HEK293T (cell line): ENCODE measurements around the gene IMP3.

ENCODE experiments used
- CTCF ChIA-PET: fragments of 350-600 bp; formaldehyde crosslinking; extraction: SDS; loops from one replicate; lab custom pipeline; 2021; ENCODE audit warnings: antibody characterized with exemption, inconsistent platforms; lab: Yijun Ruan, JAX
- POLR2A ChIA-PET: fragments of 350-600 bp; formaldehyde crosslinking; extraction: SDS; loops from one replicate; lab custom pipeline; 2020; ENCODE audit warnings: antibody characterized with exemption, inconsistent platforms; lab: Yijun Ruan, JAX
- DNase-seq: peaks from one replicate; pipeline ENCODE4 v3.0.0; 2012; ENCODE audit warnings: mixed read lengths; ENCODE audit errors: extremely low spot score
- ARNT ChIP-seq: fragments of 450-650 bp; IDR thresholded peaks from 2 replicates; pipeline ENCODE4 v1.6.1; 2017; ENCODE audit warnings: mild to moderate bottlenecking
- BHLHE40 ChIP-seq: fragments of 450-650 bp; IDR thresholded peaks from 2 replicates; pipeline ENCODE4 v1.6.1; 2016; ENCODE audit warnings: mild to moderate bottlenecking, moderate library complexity, borderline replicate concordance
- CTBP1 ChIP-seq: fragments of 450-650 bp; IDR thresholded peaks from 2 replicates; pipeline ENCODE4 v1.6.1; 2016; ENCODE audit warnings: borderline replicate concordance
- ELF4 ChIP-seq: fragments of 450-650 bp; IDR thresholded peaks from 2 replicates; pipeline ENCODE4 v1.6.1; 2017; ENCODE audit warnings: antibody characterized with exemption
- FOXA1 ChIP-seq: fragments of 450-650 bp; IDR thresholded peaks from 2 replicates; pipeline ENCODE4 v1.6.1; 2016; ENCODE audit warnings: mild to moderate bottlenecking
- FOXK2 ChIP-seq: fragments of 450-650 bp; IDR thresholded peaks from 2 replicates; pipeline ENCODE4 v1.6.1; 2016; ENCODE audit warnings: mild to moderate bottlenecking
- FOXM1 ChIP-seq: fragments of 450-650 bp; IDR thresholded peaks from 2 replicates; pipeline ENCODE4 v1.6.1; 2017; ENCODE audit warnings: mild to moderate bottlenecking, borderline replicate concordance
- HDGF ChIP-seq: fragments of 450-650 bp; IDR thresholded peaks from 2 replicates; pipeline ENCODE4 v1.6.1; 2017; ENCODE audit warnings: antibody characterized with exemption, borderline replicate concordance
- L3MBTL2 ChIP-seq: fragments of 450-650 bp; conservative IDR thresholded peaks from 2 replicates; pipeline ENCODE4 v1.6.1; 2016; ENCODE audit warnings: mild to moderate bottlenecking
- LEF1 ChIP-seq: fragments of 450-650 bp; IDR thresholded peaks from 2 replicates; pipeline ENCODE4 v1.6.1; 2017; ENCODE audit warnings: mild to moderate bottlenecking, borderline replicate concordance
- NFRKB ChIP-seq: fragments of 450-650 bp; IDR thresholded peaks from 2 replicates; pipeline ENCODE4 v1.6.1; 2016; ENCODE audit warnings: mild to moderate bottlenecking, moderate library complexity
- PKNOX1 ChIP-seq: fragments of 450-650 bp; IDR thresholded peaks from 2 replicates; pipeline ENCODE4 v1.6.1; 2016
- SP1 ChIP-seq: fragments of 450-650 bp; IDR thresholded peaks from 2 replicates; pipeline ENCODE4 v1.6.1; 2017
- SUZ12 ChIP-seq: fragments of 450-650 bp; IDR thresholded peaks from 2 replicates; pipeline ENCODE4 v1.6.1; 2016; ENCODE audit warnings: mild to moderate bottlenecking
- TARDBP ChIP-seq: fragments of 450-650 bp; IDR thresholded peaks from 2 replicates; pipeline ENCODE4 v1.6.1; 2016
- ZNF384 ChIP-seq: fragments of 450-650 bp; IDR thresholded peaks from 2 replicates; pipeline ENCODE4 v1.6.1; 2016

The IMP3 gene

DNA sequence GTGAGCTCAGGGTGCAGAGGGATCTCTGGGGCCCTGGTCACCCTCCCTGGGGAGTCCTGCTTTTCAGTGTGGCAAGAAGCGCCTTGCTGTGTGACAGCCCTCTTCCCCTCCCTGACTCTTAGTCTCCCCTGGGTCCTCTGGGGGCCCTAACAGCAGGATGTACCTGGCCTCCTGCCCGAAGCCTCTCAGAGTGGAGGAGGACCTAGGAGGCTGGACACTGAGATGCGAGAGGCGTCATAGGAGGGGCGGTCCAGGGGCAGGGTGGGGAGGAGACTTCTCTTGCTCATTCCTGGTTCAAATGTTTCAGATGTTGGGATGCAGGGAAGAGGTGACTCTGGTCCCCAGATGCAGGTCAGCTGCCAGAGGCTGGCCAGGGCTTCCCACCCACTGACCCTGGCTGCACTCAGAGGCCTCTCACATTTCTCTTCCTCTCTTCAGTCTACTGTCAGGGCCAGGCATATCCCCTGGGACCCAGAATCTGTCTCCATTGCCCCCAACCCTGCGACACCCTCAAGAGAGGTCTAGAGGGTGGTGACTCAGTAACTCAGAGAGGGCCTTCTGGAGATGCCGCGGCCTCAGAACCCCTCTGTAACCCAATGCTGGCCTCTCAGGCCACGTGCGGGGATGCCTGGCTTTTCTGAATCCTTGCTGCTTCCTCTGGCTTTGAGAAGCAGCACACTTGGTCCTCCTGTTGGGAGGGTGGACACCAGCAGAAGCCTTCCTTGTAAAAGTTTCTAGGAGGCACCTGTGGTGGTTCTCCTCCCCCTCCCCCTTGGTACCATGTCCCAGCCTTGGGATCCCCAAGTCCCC is 33.6 kb upstream of the IMP3 start:
- ChIA-PET CTCF (interaction anchor here (0.6 to 1.9 kb wide), 5 partner anchors 11 to 306 kb away, joined by 3 to 10 read pairs (median 4); partner anchors contain the start of genes SNUPN and SNX33), POLR2A (interaction anchor here (0.9 to 3.7 kb wide), 8 partner anchors 26 to 306 kb away, joined by 3 to 19 read pairs (median 4); partner anchors contain the start of genes IMP3, SIN3A, SNUPN and SNX33)
- DNase-seq = no peak
- no peak for TF ChIP-seq FOXA1
- no peak for TF ChIP-seq SP1
- no peak for TF ChIP-seq CTBP1
- TF ChIP-seq SUZ12 = no peak
- no peak for TF ChIP-seq LEF1
- no peak for TF ChIP-seq BHLHE40
- no peak for TF ChIP-seq ARNT
- TF ChIP-seq ELF4 = no peak
- no peak for TF ChIP-seq FOXM1
- no peak for TF ChIP-seq ZNF384

- TF ChIP-seq LEF1 = no peak
- TF ChIP-seq CTBP1 = no peak
- TF ChIP-seq ARNT = no peak
- no peak for TF ChIP-seq NFRKB
- TF ChIP-seq ZNF384 = no peak
- TF ChIP-seq FOXK2 = no peak
- TF ChIP-seq SP1 = no peak
- POLR2A ChIA-PET = interaction anchor here (0.8 to 3.7 kb wide), 11 partner anchors 12 to 305 kb away, joined by 3 to 19 read pairs (median 4); partner anchors contain the start of genes IMP3, SIN3A, SNUPN and SNX33
- CTCF ChIA-PET = interaction anchor here (0.6 to 1.9 kb wide), 7 partner anchors 11 to 305 kb away, joined by 3 to 10 read pairs (median 4); partner anchors contain the start of genes SNUPN and SNX33
- no peak for DNase-seq
Observed at GRCh38 chr15:75672646-75673425, 32.8 kb upstream of the IMP3 start.

- CTCF ChIA-PET = interaction anchor here (1.0 to 1.9 kb wide), 5 partner anchors 10 to 304 kb away, joined by 3 to 10 read pairs (median 5); partner anchors contain the start of genes MAN2C1 and SNX33
- no peak for TF ChIP-seq SP1
- TF ChIP-seq FOXK2 = no peak
- TF ChIP-seq HDGF = no peak
- no peak for TF ChIP-seq FOXM1
- no peak for TF ChIP-seq BHLHE40
- TF ChIP-seq CTBP1 = no peak
- TF ChIP-seq LEF1 = no peak
- no peak for TF ChIP-seq PKNOX1
- TF ChIP-seq ZNF384 = no peak
- no peak for TF ChIP-seq ELF4
- no peak for TF ChIP-seq NFRKB
- no peak for TF ChIP-seq ARNT
Observed at GRCh38 chr15:75671730-75672602, 31.9 kb upstream of the IMP3 start.

GRCh38 chr15:75669879-75670212 is 29.8 kb upstream of the IMP3 start:
- ChIA-PET CTCF (no interaction called here), POLR2A (interaction anchor here (1.0 kb wide), 1 partner anchor 8 kb away, joined by 3 read pairs; no protein-coding TSS in a partner anchor)
- DNase-seq = no peak
- TF ChIP-seq L3MBTL2 (no peak), ARNT (no peak), NFRKB (no peak), BHLHE40 (no peak), SP1 (no peak)

More at GRCh38 chr15:75671730-75672602, 31.9 kb upstream of the IMP3 start:
- POLR2A ChIA-PET = interaction anchor here (0.5 to 3.7 kb wide), 12 partner anchors 11 to 304 kb away, joined by 3 to 19 read pairs (median 4); partner anchors contain the start of genes IMP3, SNUPN and SNX33
- DNase-seq = no peak

- no peak for DNase-seq
- TF ChIP-seq FOXM1 (no peak), NFRKB (no peak), FOXK2 (no peak), SUZ12 (no peak), PKNOX1 (no peak), TARDBP (no peak), ELF4 (no peak), HDGF (no peak), CTBP1 (no peak), SP1 (no peak), BHLHE40 (no peak), ARNT (no peak)
- CTCF ChIA-PET = interaction anchor here (0.6 kb wide), 1 partner anchor 64 kb away, joined by 4 read pairs; no protein-coding TSS in a partner anchor
- POLR2A ChIA-PET = interaction anchor here (1.0 to 1.3 kb wide), 3 partner anchors 9 to 217 kb away, joined by 3 to 4 read pairs (median 4); partner anchors contain the start of genes SIN3A and SNX33
Observed at GRCh38 chr15:75669191-75669878, 29.3 kb upstream of the IMP3 start.
